HL-60 (cell line): Measurements from ENCODE around the gene NACC2.

Source experiments
- DNase-seq, 2 experiments: peaks; one replicate each; pipeline ENCODE4 v3.0.0-alpha.2; 2010 to 2020; ENCODE audit warnings: low read depth in 1 of 2, low spot score in 1 of 2
- H3K27ac ChIP-seq: fragments of 250-450 bp; sonication (Bioruptor Pico); replicated peaks from 2 replicates; pipeline ENCODE4 v1.5.1; 2020; ENCODE audit warnings: mild to moderate bottlenecking, moderate library complexity
- H3K27me3 ChIP-seq: fragments of 250-450 bp; sonication (Bioruptor Pico); 2 replicates; pipeline ENCODE4 v1.5.1; 2021; ENCODE audit warnings: mild to moderate bottlenecking, moderate library complexity; ENCODE audit not compliant: insufficient read depth, poor library complexity, severe bottlenecking
- H3K4me3 ChIP-seq: replicated peaks from 2 replicates; pipeline ENCODE4 v1.5.1; 2011; ENCODE audit warnings: mild to moderate bottlenecking, control low read depth, low read length; ENCODE audit not compliant: insufficient read depth
- GABPA ChIP-seq: IDR thresholded peaks from 2 replicates; pipeline ENCODE4 v1.6.1; 2012; ENCODE audit warnings: low read depth
- POLR2AphosphoS5 ChIP-seq: IDR thresholded peaks from 2 replicates; pipeline ENCODE4 v1.6.1; 2012; ENCODE audit warnings: low read depth
- SPI1 ChIP-seq: IDR thresholded peaks from 2 replicates; pipeline ENCODE4 v1.6.1; 2012; ENCODE audit warnings: low read depth, mild to moderate bottlenecking, borderline replicate concordance
- TF ChIP-seq, protein P1 (sequence below): IDR thresholded peaks from one replicate; pipeline ENCODE4 v1.5.1; 2011; ENCODE audit warnings: low read length, control low read depth, inconsistent platforms; ENCODE audit not compliant: insufficient read depth
- TF ChIP-seq, protein P2 (sequence below): IDR thresholded peaks from 2 replicates; pipeline ENCODE4 v1.6.1; 2012; ENCODE audit warnings: low read depth; ENCODE audit not compliant: insufficient replicate concordance

NACC2 gene

DNA sequence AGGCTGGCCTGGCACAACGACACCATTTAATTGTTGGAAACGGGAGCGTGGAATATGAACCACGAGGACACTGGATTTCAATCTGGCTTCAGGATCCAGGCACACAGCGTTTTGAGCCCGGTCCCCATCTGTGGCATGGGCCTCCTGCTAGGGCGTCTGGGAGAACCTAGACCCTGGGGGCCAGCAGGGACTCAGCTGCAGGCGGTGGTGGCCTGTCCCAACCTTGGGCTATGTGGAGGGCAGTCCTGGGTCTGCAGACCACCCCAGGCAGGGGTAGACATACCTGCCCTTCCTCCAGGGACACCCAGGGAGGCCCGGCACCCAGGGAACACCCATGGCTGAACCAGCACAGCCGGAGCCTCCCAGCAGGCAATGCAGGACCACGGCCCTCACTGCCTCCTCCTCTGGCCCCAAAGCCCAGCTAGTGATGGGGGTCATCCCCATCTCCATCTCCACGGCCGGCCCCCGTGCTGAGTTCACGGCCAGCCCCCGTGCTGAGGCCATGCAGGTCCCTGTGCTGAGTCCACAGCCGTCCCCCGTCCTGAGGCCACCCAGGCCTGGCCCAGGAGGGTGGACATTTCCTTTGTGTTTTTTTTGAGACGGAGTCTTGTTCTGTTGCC, 115.4 kb downstream of the NACC2 start:
- no peak overlapping the region for H3K27ac ChIP-seq
- peaks cover 12% of the 10 kb centered on the region for H3K27me3 ChIP-seq
- DNase-seq = no peak
- H3K4me3 ChIP-seq = no peak overlapping the region
- TF ChIP-seq GABPA (no peak), POLR2AphosphoS5 (no peak), SPI1 (no peak)
- TF ChIP-seq, protein P1, sequence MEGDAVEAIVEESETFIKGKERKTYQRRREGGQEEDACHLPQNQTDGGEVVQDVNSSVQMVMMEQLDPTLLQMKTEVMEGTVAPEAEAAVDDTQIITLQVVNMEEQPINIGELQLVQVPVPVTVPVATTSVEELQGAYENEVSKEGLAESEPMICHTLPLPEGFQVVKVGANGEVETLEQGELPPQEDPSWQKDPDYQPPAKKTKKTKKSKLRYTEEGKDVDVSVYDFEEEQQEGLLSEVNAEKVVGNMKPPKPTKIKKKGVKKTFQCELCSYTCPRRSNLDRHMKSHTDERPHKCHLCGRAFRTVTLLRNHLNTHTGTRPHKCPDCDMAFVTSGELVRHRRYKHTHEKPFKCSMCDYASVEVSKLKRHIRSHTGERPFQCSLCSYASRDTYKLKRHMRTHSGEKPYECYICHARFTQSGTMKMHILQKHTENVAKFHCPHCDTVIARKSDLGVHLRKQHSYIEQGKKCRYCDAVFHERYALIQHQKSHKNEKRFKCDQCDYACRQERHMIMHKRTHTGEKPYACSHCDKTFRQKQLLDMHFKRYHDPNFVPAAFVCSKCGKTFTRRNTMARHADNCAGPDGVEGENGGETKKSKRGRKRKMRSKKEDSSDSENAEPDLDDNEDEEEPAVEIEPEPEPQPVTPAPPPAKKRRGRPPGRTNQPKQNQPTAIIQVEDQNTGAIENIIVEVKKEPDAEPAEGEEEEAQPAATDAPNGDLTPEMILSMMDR = no peak
- TF ChIP-seq, protein P2, sequence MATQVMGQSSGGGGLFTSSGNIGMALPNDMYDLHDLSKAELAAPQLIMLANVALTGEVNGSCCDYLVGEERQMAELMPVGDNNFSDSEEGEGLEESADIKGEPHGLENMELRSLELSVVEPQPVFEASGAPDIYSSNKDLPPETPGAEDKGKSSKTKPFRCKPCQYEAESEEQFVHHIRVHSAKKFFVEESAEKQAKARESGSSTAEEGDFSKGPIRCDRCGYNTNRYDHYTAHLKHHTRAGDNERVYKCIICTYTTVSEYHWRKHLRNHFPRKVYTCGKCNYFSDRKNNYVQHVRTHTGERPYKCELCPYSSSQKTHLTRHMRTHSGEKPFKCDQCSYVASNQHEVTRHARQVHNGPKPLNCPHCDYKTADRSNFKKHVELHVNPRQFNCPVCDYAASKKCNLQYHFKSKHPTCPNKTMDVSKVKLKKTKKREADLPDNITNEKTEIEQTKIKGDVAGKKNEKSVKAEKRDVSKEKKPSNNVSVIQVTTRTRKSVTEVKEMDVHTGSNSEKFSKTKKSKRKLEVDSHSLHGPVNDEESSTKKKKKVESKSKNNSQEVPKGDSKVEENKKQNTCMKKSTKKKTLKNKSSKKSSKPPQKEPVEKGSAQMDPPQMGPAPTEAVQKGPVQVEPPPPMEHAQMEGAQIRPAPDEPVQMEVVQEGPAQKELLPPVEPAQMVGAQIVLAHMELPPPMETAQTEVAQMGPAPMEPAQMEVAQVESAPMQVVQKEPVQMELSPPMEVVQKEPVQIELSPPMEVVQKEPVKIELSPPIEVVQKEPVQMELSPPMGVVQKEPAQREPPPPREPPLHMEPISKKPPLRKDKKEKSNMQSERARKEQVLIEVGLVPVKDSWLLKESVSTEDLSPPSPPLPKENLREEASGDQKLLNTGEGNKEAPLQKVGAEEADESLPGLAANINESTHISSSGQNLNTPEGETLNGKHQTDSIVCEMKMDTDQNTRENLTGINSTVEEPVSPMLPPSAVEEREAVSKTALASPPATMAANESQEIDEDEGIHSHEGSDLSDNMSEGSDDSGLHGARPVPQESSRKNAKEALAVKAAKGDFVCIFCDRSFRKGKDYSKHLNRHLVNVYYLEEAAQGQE = no peak

DNA sequence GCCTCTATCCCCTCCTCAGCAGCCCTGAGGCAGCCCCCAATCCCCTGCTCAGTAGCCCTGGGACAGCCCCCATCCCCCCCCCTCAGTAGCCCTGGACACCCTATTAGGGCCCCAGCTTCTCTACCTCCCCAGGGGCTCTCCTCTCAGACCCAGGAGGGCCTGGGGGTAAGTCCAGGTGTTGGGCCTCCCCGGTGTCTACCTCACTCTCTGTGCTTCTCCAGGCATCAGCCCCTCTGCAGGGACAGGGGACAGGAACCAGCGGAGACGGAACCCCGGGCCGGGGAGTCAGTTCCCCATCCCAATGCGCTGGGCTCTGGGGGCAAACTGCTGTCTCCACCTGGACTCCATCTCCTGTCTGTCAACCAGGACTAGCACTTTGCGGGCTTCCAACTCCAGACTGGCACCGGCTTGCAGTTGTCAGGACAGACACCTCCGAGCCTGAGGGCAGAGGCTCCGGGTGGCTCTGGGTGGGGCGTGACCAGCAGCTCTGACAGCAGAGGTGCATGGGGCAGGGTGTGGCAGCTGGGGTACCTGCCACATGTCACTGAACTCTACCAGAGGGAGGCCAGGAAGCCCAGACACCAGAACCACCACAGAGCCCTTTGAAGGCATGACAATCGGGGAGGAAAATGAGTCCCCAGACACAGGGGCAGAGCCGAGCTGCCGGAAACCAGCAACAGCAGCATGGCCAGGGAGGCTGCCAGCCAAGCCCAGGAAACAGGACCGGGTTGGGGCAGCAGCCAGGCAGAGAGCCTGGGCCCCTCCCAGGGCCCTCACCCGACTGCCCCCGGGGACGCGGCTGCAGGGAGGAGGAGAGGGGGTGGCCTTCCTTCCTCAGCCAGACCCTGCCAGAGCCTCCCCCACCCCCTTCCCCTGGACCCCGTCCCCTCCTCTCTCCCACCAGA, 116.2 kb downstream of the NACC2 start:
- no peak for TF ChIP-seq POLR2AphosphoS5
- TF ChIP-seq GABPA = no peak
- TF ChIP-seq, protein P2 = no peak
- no peak for TF ChIP-seq SPI1
- TF ChIP-seq, protein P1 = no peak
- Histone ChIP-seq H3K27ac (no peak overlapping the region), H3K4me3 (no peak overlapping the region), H3K27me3 (peaks cover 10% of the 10 kb centered on the region)
- DNase-seq = no peak

- no peak overlapping the region for H3K4me3 ChIP-seq
- TF ChIP-seq, protein P2 = no peak
- TF ChIP-seq, protein P1 = no peak
- TF ChIP-seq POLR2AphosphoS5 = no peak
- no peak for TF ChIP-seq GABPA
- no peak for TF ChIP-seq SPI1
- peaks cover 8% of the 10 kb centered on the region for H3K27me3 ChIP-seq
- DNase-seq = no peak
- H3K27ac ChIP-seq = no peak overlapping the region
These were observed 118.1 kb downstream of the NACC2 start for GRCh38 chr9:135976944-135977343.
